H1 (cell line): ENCODE results near the gene MRTFA. TPM values are rescaled to one million over a fixed set of nuclear protein-coding genes. Genes with fewer than 3 reads are reported as not detected.
"Not testable (repeated sequence)": the region's sequence is repeated elsewhere in the genome, so short reads cannot be mapped to it uniquely, and the experiment has no call there.

Source experiments
- CTCF ChIA-PET: fragments of 300-600 bp; sonication (Branson Sonifier 250); formaldehyde crosslinking; loops from one replicate; lab custom pipeline; 2021; ENCODE audit not compliant: partially characterized antibody; lab: Charles Lee
- POLR2A ChIA-PET: fragments of 300-600 bp; sonication (Branson Sonifier 250); formaldehyde crosslinking; loops from one replicate; lab custom pipeline; 2021; ENCODE audit warnings: inconsistent platforms; ENCODE audit not compliant: partially characterized antibody; lab: Charles Lee
- DNase-seq, 2 experiments: peaks; one replicate each; pipeline versions ENCODE4 v3.0.0 to v3.0.0-alpha.2; 2010 to 2022; ENCODE audit warnings: low spot score in 2 of 2, low read depth in 1 of 2, mixed read lengths in 1 of 2
- FAIRE-seq: peaks from 2 replicates; lab custom pipeline; 2011; peaks lifted over from hg19 to GRCh38; lab: Jason Lieb, UNC
- H2AFZ ChIP-seq: 2 replicates; pipeline ENCODE4 v1.8.1; 2012; ENCODE audit warnings: low read length, inconsistent platforms
- H2AK5ac ChIP-seq: 2 replicates; pipeline ENCODE4 v1.6.1; 2013; ENCODE audit warnings: low read depth, low read length
- H2BK120ac ChIP-seq: replicated peaks from 2 replicates; pipeline ENCODE3; 2013; ENCODE audit warnings: low read depth, low read length, inconsistent platforms
- H2BK12ac ChIP-seq: 2 replicates; pipeline ENCODE4 v1.6.1; 2013; ENCODE audit warnings: low read depth, low read length
- H2BK15ac ChIP-seq: 2 replicates; pipeline ENCODE4 v1.6.1; 2013; ENCODE audit warnings: low read length
- H2BK20ac ChIP-seq: 2 replicates; pipeline ENCODE4 v1.6.1; 2013; ENCODE audit warnings: low read length
- H2BK5ac ChIP-seq: 2 replicates; pipeline ENCODE4 v1.6.1; 2013; ENCODE audit warnings: low read depth, low read length
- H3K14ac ChIP-seq: 2 replicates; pipeline ENCODE4 v1.6.1; 2013; ENCODE audit warnings: inconsistent platforms; ENCODE audit not compliant: insufficient read length
- H3K18ac ChIP-seq: 2 replicates; pipeline ENCODE4 v1.6.1; 2013; ENCODE audit warnings: low read length; ENCODE audit errors: extremely low read depth
- H3K23ac ChIP-seq: 2 replicates; pipeline ENCODE4 v1.6.1; 2013; ENCODE audit warnings: inconsistent platforms; ENCODE audit not compliant: insufficient read length
- H3K23me2 ChIP-seq: 2 replicates; pipeline ENCODE4 v1.6.1; 2013; ENCODE audit warnings: low read depth, low read length
- H3K27ac ChIP-seq: 2 replicates; pipeline ENCODE4 v1.6.1; 2011; ENCODE audit warnings: low read depth, low read length, inconsistent platforms
- H3K27me3 ChIP-seq, 4 experiments: replicated peaks in 1 of 4; 1 replicate in 1 of 4; 2 replicates in 3 of 4; pipeline versions ENCODE4 v1.6.1 to v1.8.1; 2011 to 2013; ENCODE audit warnings: low read length in 3 of 4, mild to moderate bottlenecking in 3 of 4, inconsistent platforms in 2 of 4, mixed read lengths in 2 of 4, moderate library complexity in 1 of 4; ENCODE audit not compliant: control insufficient read depth in 3 of 4, insufficient read depth in 3 of 4; ENCODE audit errors: extremely low read depth in 1 of 4
- H3K36me3 ChIP-seq, 4 experiments: 2 replicates each; pipeline versions ENCODE4 v1.6.1 to v1.8.1; 2011 to 2013; ENCODE audit warnings: mild to moderate bottlenecking in 4 of 4, low read length in 3 of 4, moderate library complexity in 2 of 4, control low read depth in 1 of 4, inconsistent platforms in 1 of 4; ENCODE audit not compliant: insufficient read depth in 4 of 4, control insufficient read depth in 2 of 4
- H3K4ac ChIP-seq: replicated peaks from 2 replicates; pipeline ENCODE3; 2013; ENCODE audit warnings: low read length, low read depth, mixed read lengths, inconsistent platforms; ENCODE audit not compliant: insufficient read length
- H3K4me1 ChIP-seq, 4 experiments: replicated peaks in 1 of 4; 1 replicate in 1 of 4; 2 replicates in 3 of 4; pipeline versions ENCODE4 v1.6.1 to v1.8.1; 2011 to 2013; ENCODE audit warnings: low read length in 3 of 4, inconsistent platforms in 2 of 4, mixed read lengths in 1 of 4; ENCODE audit not compliant: insufficient read depth in 4 of 4, control insufficient read depth in 3 of 4
- H3K4me2 ChIP-seq, 2 experiments: 2 replicates each; pipeline versions ENCODE4 v1.6.1 to v1.8.1; 2011 to 2013; ENCODE audit warnings: low read depth in 2 of 2, low read length in 2 of 2, control low read depth in 1 of 2, inconsistent platforms in 1 of 2, mild to moderate bottlenecking in 1 of 2; ENCODE audit not compliant: insufficient read depth in 1 of 2
- H3K4me3 ChIP-seq, 4 experiments: fragments of 200-600, 300-600 bp in 1 of 4; sonication (generic), shearing (Covaris generic), sonication (Bioruptor Twin) in 1 of 4; 2 replicates each; pipeline versions ENCODE4 v1.5.1 to v1.8.1; 2011 to 2016; ENCODE audit warnings: low read length in 4 of 4, low read depth in 3 of 4, control low read depth in 2 of 4, inconsistent platforms in 2 of 4, mild to moderate bottlenecking in 2 of 4, mixed read lengths in 1 of 4, moderate library complexity in 1 of 4; ENCODE audit not compliant: insufficient read depth in 2 of 4; ENCODE audit errors: extremely low read depth in 1 of 4
- H3K56ac ChIP-seq: replicated peaks from 2 replicates; pipeline ENCODE3; 2013; ENCODE audit warnings: low read depth, mild to moderate bottlenecking, mixed read lengths, low read length, inconsistent platforms; ENCODE audit not compliant: insufficient read length
- H3K79me1 ChIP-seq: 2 replicates; pipeline ENCODE4 v1.6.1; 2013; ENCODE audit warnings: low read depth, low read length, control low read depth
- H3K79me2 ChIP-seq, 2 experiments: 2 replicates each; pipeline versions ENCODE4 v1.6.1 to v1.8.1; 2012 to 2013; ENCODE audit warnings: low read length in 2 of 2, mild to moderate bottlenecking in 2 of 2, inconsistent platforms in 1 of 2; ENCODE audit not compliant: insufficient read depth in 2 of 2, control insufficient read depth in 1 of 2
- H3K9ac ChIP-seq, 4 experiments: replicated peaks in 1 of 4; 1 replicate in 1 of 4; 2 replicates in 3 of 4; pipeline versions ENCODE4 v1.6.1 to v1.8.1; 2011 to 2013; ENCODE audit warnings: low read depth in 3 of 4, low read length in 3 of 4, control low read depth in 2 of 4, mild to moderate bottlenecking in 2 of 4, moderate library complexity in 2 of 4, inconsistent platforms in 1 of 4; ENCODE audit errors: extremely low read depth in 1 of 4
- H3K9me3 ChIP-seq, 2 experiments: 2 replicates each; pipeline versions ENCODE4 v1.6.1 to v1.8.1; 2012 to 2013; ENCODE audit warnings: mild to moderate bottlenecking in 2 of 2, moderate library complexity in 2 of 2, control low read depth in 1 of 2, inconsistent platforms in 1 of 2, low read depth in 1 of 2, low read length in 1 of 2, mixed read lengths in 1 of 2; ENCODE audit not compliant: insufficient read depth in 2 of 2
- H4K20me1 ChIP-seq, 2 experiments: replicated peaks in 1 of 2; 2 replicates each; pipeline versions ENCODE3 to v1.8.1; 2011 to 2013; ENCODE audit warnings: inconsistent platforms in 2 of 2, low read length in 2 of 2, mild to moderate bottlenecking in 1 of 2; ENCODE audit not compliant: insufficient read depth in 2 of 2, control insufficient read depth in 1 of 2
- H4K5ac ChIP-seq: 2 replicates; pipeline ENCODE4 v1.6.1; 2013; ENCODE audit warnings: low read length, low read depth, mixed read lengths, inconsistent platforms; ENCODE audit not compliant: insufficient read length
- H4K8ac ChIP-seq: 2 replicates; pipeline ENCODE4 v1.8.0; 2013; ENCODE audit warnings: mild to moderate bottlenecking, moderate library complexity, low read length, inconsistent platforms; ENCODE audit not compliant: insufficient read depth; ENCODE audit errors: extremely low read depth
- H4K91ac ChIP-seq: replicated peaks from 2 replicates; pipeline ENCODE3; 2013; ENCODE audit warnings: low read length, mixed read lengths, inconsistent platforms; ENCODE audit not compliant: insufficient read length
- WGBS, 2 experiments: shearing (Covaris generic) in 1 of 2; methylation state at CpG; one replicate each; pipeline versions ENCODE4 v1.1.6 to v1.1.7; 2013 to 2015; ENCODE audit warnings: low lambda C conversion rate in 2 of 2, mixed read lengths in 2 of 2, inconsistent platforms in 1 of 2, low coverage in 1 of 2, missing lambda C conversion rate in 1 of 2; ENCODE audit not compliant: insufficient replicate concordance in 2 of 2, insufficient coverage in 1 of 2, insufficient read length in 1 of 2; ENCODE audit errors: extremely low coverage in 1 of 2, missing lambda C conversion rate in 1 of 2; 5-methylcytosine and 5-hydroxymethylcytosine counted together
- polyA plus RNA-seq, 7 experiments: library from polyadenylated mRNA; depleted of rRNA in 3 of 7; stranded (reverse) in 5 of 7; unstranded in 2 of 7; fragments of >200 nt in 5 of 7; fragments of 200-250 nt in 2 of 7; gene quantifications; 1 replicate in 5 of 7; 2 replicates in 1 of 7; 4 replicates in 1 of 7; pipeline versions ENCODE4 v1.2.1 to v1.2.3, GENCODE V29; 2011 to 2013; ENCODE audit warnings: missing spikeins in 2 of 7, mixed read lengths in 2 of 7
- total RNA-seq: library from RNA; stranded (reverse); fragmentation: NEBNext Ultra II Directional; extraction: Animal tissue kit (Norgen Biotek cat#: 25700); gene quantifications from 2 replicates; pipeline ENCODE4 v1.2.1, GENCODE V29; 2021

The MRTFA gene
- total and polyA plus RNA-seq, 2 of the 8 experiments (the other 6 are each of a cell fraction or from before 2014, with no cell fraction given) = 5.4 to 37.9 TPM

GRCh38 chr22:40656651-40657050 is 20.1 kb upstream of the MRTFA start:
- H4K8ac ChIP-seq, H2BK15ac ChIP-seq, H3K79me2 ChIP-seq, H3K18ac ChIP-seq, H3K4me1 ChIP-seq, H3K4me3 ChIP-seq, FAIRE-seq, H4K20me1 ChIP-seq, H3K36me3 ChIP-seq, H3K23ac ChIP-seq, H3K9ac ChIP-seq, H3K56ac ChIP-seq, H2BK20ac ChIP-seq, H4K91ac ChIP-seq, H3K27ac ChIP-seq, H2BK12ac ChIP-seq, H3K27me3 ChIP-seq, H2AK5ac ChIP-seq, H3K79me1 ChIP-seq, H3K4ac ChIP-seq, H2BK120ac ChIP-seq, H2BK5ac ChIP-seq, H3K14ac ChIP-seq, H3K4me2 ChIP-seq, H3K23me2 ChIP-seq, POLR2A ChIA-PET, DNase-seq, H3K9me3 ChIP-seq, H2AFZ ChIP-seq, H4K5ac ChIP-seq: not testable (repeated sequence)
- CTCF ChIA-PET = interaction anchor here (1.2 to 2.0 kb wide), 3 partner anchors 10 to 104 kb away, joined by 3 to 6 read pairs (median 4); no protein-coding TSS in a partner anchor
- 89% methylated on average over 10 of the region's 10 CpGs; no CpG with 5 or more reads in 1 of the 2 experiments for WGBS, 2 experiments

GRCh38 chr22:40655941-40656340 is 19.4 kb upstream of the MRTFA start:
- not testable (repeated sequence) for H3K4me2 ChIP-seq, H2BK120ac ChIP-seq, H3K23ac ChIP-seq, H3K36me3 ChIP-seq, H3K4me3 ChIP-seq, H3K14ac ChIP-seq, H2BK12ac ChIP-seq, H3K9ac ChIP-seq, H4K8ac ChIP-seq, H3K79me2 ChIP-seq, H4K91ac ChIP-seq, H3K23me2 ChIP-seq, H3K27me3 ChIP-seq, H2BK20ac ChIP-seq, H2BK5ac ChIP-seq, H3K56ac ChIP-seq, FAIRE-seq, H3K18ac ChIP-seq, H2AFZ ChIP-seq, H3K9me3 ChIP-seq, H2AK5ac ChIP-seq, H3K4me1 ChIP-seq, DNase-seq, H3K27ac ChIP-seq, H4K5ac ChIP-seq, H2BK15ac ChIP-seq, H3K4ac ChIP-seq, H3K79me1 ChIP-seq, H4K20me1 ChIP-seq
- ChIA-PET POLR2A (interaction anchor here (0.6 to 0.9 kb wide), 2 partner anchors 22 to 165 kb away, joined by 3 read pairs; no protein-coding TSS in a partner anchor), CTCF (interaction anchor here (0.6 to 4.6 kb wide), 9 partner anchors 9 to 1005 kb away, joined by 3 to 20 read pairs (median 4); no protein-coding TSS in a partner anchor)
- WGBS, 2 experiments = 90% methylated on average over 3 of the region's 3 CpGs; no CpG with 5 or more reads in 1 of the 2 experiments
